ENCODE data around the gene ITIH4. TPM values are rescaled to one million over a fixed set of nuclear protein-coding genes. Genes with fewer than 3 reads are reported as not detected.

ITIH4 gene
- total RNA-seq, 1 experiment from 2014 or later, result 4.1 TPM

DNA sequence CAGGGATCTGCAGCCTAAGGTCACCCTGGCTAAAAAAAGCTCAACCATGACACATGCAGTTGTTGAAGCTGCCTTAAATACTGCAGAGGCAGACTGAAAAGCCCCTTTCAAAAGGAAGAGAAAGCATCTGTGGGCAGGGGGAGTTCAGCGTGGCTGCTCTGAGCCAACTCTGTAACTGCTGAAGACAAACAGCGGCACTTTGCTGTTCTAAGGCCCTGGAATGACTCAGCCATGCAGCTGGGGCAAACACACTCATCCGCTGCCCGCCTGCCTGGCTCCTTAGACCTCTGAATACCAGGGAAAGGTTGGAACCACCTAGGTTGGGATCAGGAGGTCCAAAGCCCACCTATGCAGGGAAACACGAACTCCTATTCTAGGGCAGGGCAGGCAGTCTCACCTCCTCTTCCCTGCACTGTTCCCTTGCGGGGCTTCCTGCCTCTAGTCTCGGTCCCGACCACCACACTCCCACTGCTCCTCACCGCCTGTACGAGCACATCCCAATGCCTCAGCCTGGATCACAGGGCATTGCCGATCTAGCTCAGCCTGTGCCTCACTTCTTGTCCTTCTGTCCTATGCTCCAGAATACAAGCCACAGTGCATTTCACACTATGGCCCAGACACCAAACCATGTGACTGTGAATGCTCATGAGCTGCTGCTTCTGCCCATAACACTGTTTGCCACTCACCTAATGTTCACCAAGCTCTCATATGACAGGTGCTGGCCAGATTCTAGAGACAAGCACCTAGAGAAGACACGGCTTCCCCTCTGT, 10.9 kb upstream of the ITIH4 start:
- BruUV-seq (replicated peaks), result no TSS peak
- H3K36me3 Mint-ChIP-seq (ENCODE audit: insufficient read depth, unreplicated experiment), result peaks cover 9% of the 10 kb centered on the region
- CTCF ChIA-PET, result interaction anchor here (1.0 kb wide), 1 partner anchor 20 kb away, joined by 3 read pairs; no protein-coding TSS in a partner anchor
- no peak for DNase-seq
- no peaks in the 10 kb centered on the region for H3K9me3 Mint-ChIP-seq (ENCODE audit: unreplicated experiment)
- Histone ChIP-seq H3K4me1 (no peaks in the 10 kb centered on the region), H3K36me3 (ENCODE audit: control insufficient read depth, insufficient read depth, low read length) (no peaks in the 10 kb centered on the region), H3K27me3 (replicated peaks; ENCODE audit: control insufficient read depth, insufficient read depth, low read length) (no peaks in the 10 kb centered on the region), H3K9me3 (no peaks in the 10 kb centered on the region), H3K4me3 (ENCODE audit: low read depth, low read length) (no peak overlapping the region)
- H3K4me1 Mint-ChIP-seq (ENCODE audit: low read depth, unreplicated experiment), result no peaks in the 10 kb centered on the region
- TF ChIP-seq, protein P1, sequence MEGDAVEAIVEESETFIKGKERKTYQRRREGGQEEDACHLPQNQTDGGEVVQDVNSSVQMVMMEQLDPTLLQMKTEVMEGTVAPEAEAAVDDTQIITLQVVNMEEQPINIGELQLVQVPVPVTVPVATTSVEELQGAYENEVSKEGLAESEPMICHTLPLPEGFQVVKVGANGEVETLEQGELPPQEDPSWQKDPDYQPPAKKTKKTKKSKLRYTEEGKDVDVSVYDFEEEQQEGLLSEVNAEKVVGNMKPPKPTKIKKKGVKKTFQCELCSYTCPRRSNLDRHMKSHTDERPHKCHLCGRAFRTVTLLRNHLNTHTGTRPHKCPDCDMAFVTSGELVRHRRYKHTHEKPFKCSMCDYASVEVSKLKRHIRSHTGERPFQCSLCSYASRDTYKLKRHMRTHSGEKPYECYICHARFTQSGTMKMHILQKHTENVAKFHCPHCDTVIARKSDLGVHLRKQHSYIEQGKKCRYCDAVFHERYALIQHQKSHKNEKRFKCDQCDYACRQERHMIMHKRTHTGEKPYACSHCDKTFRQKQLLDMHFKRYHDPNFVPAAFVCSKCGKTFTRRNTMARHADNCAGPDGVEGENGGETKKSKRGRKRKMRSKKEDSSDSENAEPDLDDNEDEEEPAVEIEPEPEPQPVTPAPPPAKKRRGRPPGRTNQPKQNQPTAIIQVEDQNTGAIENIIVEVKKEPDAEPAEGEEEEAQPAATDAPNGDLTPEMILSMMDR (IDR thresholded peaks at IDR 0.05; ENCODE audit: insufficient read depth in 1 of 2, low read depth in 1 of 2, low read length in 1 of 2, severe bottlenecking in 1 of 2, unreplicated experiment in 1 of 2), result no peak
- no peak overlapping the region for H3K27ac Mint-ChIP-seq (ENCODE audit: unreplicated experiment)
- no peak overlapping the region for H3K4me3 Mint-ChIP-seq (ENCODE audit: unreplicated experiment)
- intact Hi-C loops (cut with micrococcal nuclease; ENCODE audit: unreplicated experiment), result no loop called here
- POLR2A ChIA-PET, result no interaction called here
- H3K27me3 Mint-ChIP-seq (ENCODE audit: insufficient read depth, unreplicated experiment), result no peaks in the 10 kb centered on the region

DNA sequence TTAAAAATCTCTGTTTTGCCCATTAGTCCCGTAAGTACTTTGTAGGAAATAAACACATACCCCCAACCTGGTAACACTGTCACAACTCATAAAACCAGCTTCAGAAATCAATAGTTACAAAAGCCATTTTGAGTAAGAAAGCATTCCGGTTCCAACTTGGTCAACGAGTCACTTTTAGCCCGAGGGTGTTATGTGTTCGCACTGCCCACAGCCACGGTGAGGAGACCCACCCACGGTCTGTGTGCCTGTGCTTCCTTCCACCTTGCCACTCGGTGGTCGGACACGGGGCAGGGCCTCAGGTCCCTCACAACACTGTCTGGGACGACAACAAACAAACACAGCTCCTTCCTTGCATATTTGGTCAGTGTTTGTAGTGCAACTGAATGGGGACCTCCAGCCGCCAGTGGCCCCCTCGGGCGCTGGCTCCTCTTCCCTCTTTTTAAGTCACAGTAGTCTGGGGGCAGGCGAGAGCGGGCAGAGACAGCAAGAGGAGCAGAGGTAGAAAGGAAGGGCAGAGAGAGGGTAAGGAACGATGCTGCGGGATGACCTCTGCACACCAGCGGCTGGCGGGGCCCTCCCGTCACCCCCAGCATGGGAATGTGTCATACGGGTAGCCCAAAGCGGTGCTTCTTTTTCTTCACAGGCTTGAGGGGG, 9.5 kb upstream of the ITIH4 start:
- TF ChIP-seq, protein P1 (IDR thresholded peaks at IDR 0.05; ENCODE audit: insufficient read depth in 1 of 2, low read depth in 1 of 2, low read length in 1 of 2, severe bottlenecking in 1 of 2, unreplicated experiment in 1 of 2), result no peak
- Mint-ChIP-seq H3K4me1 (ENCODE audit: low read depth, unreplicated experiment) (peaks cover 6% of the 10 kb centered on the region), H3K9me3 (ENCODE audit: unreplicated experiment) (no peaks in the 10 kb centered on the region), H3K4me3 (ENCODE audit: unreplicated experiment) (no peak overlapping the region), H3K27ac (ENCODE audit: unreplicated experiment) (no peak overlapping the region), H3K36me3 (ENCODE audit: insufficient read depth, unreplicated experiment) (peaks cover 9% of the 10 kb centered on the region), H3K27me3 (ENCODE audit: insufficient read depth, unreplicated experiment) (no peaks in the 10 kb centered on the region)
- no TSS peak for BruUV-seq (replicated peaks)
- Histone ChIP-seq H3K36me3 (ENCODE audit: control insufficient read depth, insufficient read depth, low read length) (no peaks in the 10 kb centered on the region), H3K4me1 (peaks cover 5% of the 10 kb centered on the region; the same call in 1 of the 2 replicates), H3K9me3 (no peaks in the 10 kb centered on the region), H3K27me3 (replicated peaks; ENCODE audit: control insufficient read depth, insufficient read depth, low read length) (no peaks in the 10 kb centered on the region), H3K4me3 (ENCODE audit: low read depth, low read length) (no peak overlapping the region)
- ChIA-PET POLR2A (no interaction called here), CTCF (interaction anchor here (1.2 kb wide), 1 partner anchor 19 kb away, joined by 4 read pairs; no protein-coding TSS in a partner anchor)
- DNase-seq, result no peak
- intact Hi-C loops (cut with micrococcal nuclease; ENCODE audit: unreplicated experiment), result no loop called here

DNA sequence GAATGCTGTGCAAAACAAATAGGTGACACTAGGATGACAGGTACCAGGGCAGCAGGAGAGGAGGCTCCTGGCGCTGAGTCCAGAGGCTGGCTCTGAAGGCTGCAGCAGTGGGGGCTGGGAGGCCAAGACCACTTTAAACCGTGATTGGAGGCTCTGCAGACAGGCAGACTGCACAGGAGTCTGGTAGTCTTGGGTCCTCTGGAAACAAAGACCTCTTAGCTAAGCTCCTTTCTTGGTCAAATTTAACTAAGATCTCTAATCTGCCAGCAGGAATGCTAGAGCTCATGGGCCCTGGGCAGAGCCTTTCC, 8.8 kb upstream of the ITIH4 start:
- Histone ChIP-seq H3K27me3 (replicated peaks; ENCODE audit: control insufficient read depth, insufficient read depth, low read length) (no peaks in the 10 kb centered on the region), H3K9me3 (no peaks in the 10 kb centered on the region), H3K4me3 (ENCODE audit: low read depth, low read length) (no peak overlapping the region), H3K4me1 (peaks cover 9% of the 10 kb centered on the region; the same call in 1 of the 2 replicates), H3K36me3 (ENCODE audit: control insufficient read depth, insufficient read depth, low read length) (no peaks in the 10 kb centered on the region)
- intact Hi-C loops (cut with micrococcal nuclease; ENCODE audit: unreplicated experiment), result no loop called here
- no TSS peak for BruUV-seq (replicated peaks)
- Mint-ChIP-seq H3K27ac (ENCODE audit: unreplicated experiment) (no peak overlapping the region), H3K36me3 (ENCODE audit: insufficient read depth, unreplicated experiment) (peaks cover 9% of the 10 kb centered on the region), H3K4me1 (ENCODE audit: low read depth, unreplicated experiment) (peaks cover 6% of the 10 kb centered on the region), H3K27me3 (ENCODE audit: insufficient read depth, unreplicated experiment) (no peaks in the 10 kb centered on the region), H3K4me3 (ENCODE audit: unreplicated experiment) (no peak overlapping the region), H3K9me3 (ENCODE audit: unreplicated experiment) (no peaks in the 10 kb centered on the region)
- DNase-seq, result no peak
- POLR2A ChIA-PET, result no interaction called here
- TF ChIP-seq, protein P1 (IDR thresholded peaks at IDR 0.05; ENCODE audit: insufficient read depth in 1 of 2, low read depth in 1 of 2, low read length in 1 of 2, severe bottlenecking in 1 of 2, unreplicated experiment in 1 of 2), result no peak
- CTCF ChIA-PET, result interaction anchor here (1.2 kb wide), 1 partner anchor 19 kb away, joined by 4 read pairs; no protein-coding TSS in a partner anchor
